Parathyroid adenoma (tissue), 2 donors: ENCODE data around the gene FOXI2.

Experiments used
- H2AFZ ChIP-seq: fragments of 300-600 bp; sonication (generic); one replicate; pipeline ENCODE4 v1.7.0; 2017; ENCODE audit warnings: antibody characterized with exemption, mild to moderate bottlenecking
- H3K27ac ChIP-seq: fragments of 300-600 bp; sonication (generic); one replicate; pipeline ENCODE4 v1.7.0; 2017
- H3K27me3 ChIP-seq: fragments of 300-600 bp; sonication (generic); one replicate; pipeline ENCODE4 v1.7.0; 2017; ENCODE audit warnings: low read length; ENCODE audit not compliant: control insufficient read depth, insufficient read depth
- H3K36me3 ChIP-seq: fragments of 300-600 bp; sonication (generic); one replicate; pipeline ENCODE4 v1.7.0; 2017; ENCODE audit warnings: low read length; ENCODE audit not compliant: control insufficient read depth, insufficient read depth
- H3K4me1 ChIP-seq: fragments of 300-600 bp; sonication (generic); one replicate; pipeline ENCODE4 v1.7.0; 2017; ENCODE audit warnings: control low read depth
- H3K4me2 ChIP-seq: fragments of 300-600 bp; sonication (generic); one replicate; pipeline ENCODE4 v1.7.0; 2017; ENCODE audit warnings: low read length
- H3K4me3 ChIP-seq: fragments of 300-600 bp; sonication (generic); one replicate; pipeline ENCODE4 v1.7.0; 2017; ENCODE audit warnings: low read depth, low read length
- H3K79me2 ChIP-seq: fragments of 300-600 bp; sonication (generic); one replicate; pipeline ENCODE4 v1.7.0; 2017; ENCODE audit warnings: control low read depth
- H3K9ac ChIP-seq: fragments of 300-600 bp; sonication (generic); one replicate; pipeline ENCODE4 v1.7.0; 2017; ENCODE audit warnings: mild to moderate bottlenecking
- H3K9me3 ChIP-seq: fragments of 300-600 bp; sonication (generic); one replicate; pipeline ENCODE4 v1.7.0; 2017; ENCODE audit warnings: low read length; ENCODE audit not compliant: control insufficient read depth
- CTCF ChIP-seq: fragments of 300-600 bp; sonication (generic); IDR thresholded peaks from one replicate; pipeline ENCODE4 v1.7.0; 2017; ENCODE audit warnings: antibody characterized with exemption, mild to moderate bottlenecking
- donor health status: primary hyperparathyroidism.

FOXI2 gene

GRCh38 chr10:127735723-127736221 lies 1.2 kb upstream of the FOXI2 start:
- H2AFZ ChIP-seq: no peak overlapping the region
- no peaks in the 10 kb centered on the region for H3K4me1 ChIP-seq
- H3K27ac ChIP-seq: no peak overlapping the region
- H3K9me3 ChIP-seq: no peaks in the 10 kb centered on the region
- no peak overlapping the region for H3K4me3 ChIP-seq
- H3K9ac ChIP-seq: no peak overlapping the region
- peak overlapping the region; percentile 22 for H3K4me2 ChIP-seq
- no peak for TF ChIP-seq CTCF
- H3K79me2 ChIP-seq: no peaks in the 10 kb centered on the region
- peaks cover 6% of the 10 kb centered on the region for H3K27me3 ChIP-seq
- no peaks in the 10 kb centered on the region for H3K36me3 ChIP-seq

DNA sequence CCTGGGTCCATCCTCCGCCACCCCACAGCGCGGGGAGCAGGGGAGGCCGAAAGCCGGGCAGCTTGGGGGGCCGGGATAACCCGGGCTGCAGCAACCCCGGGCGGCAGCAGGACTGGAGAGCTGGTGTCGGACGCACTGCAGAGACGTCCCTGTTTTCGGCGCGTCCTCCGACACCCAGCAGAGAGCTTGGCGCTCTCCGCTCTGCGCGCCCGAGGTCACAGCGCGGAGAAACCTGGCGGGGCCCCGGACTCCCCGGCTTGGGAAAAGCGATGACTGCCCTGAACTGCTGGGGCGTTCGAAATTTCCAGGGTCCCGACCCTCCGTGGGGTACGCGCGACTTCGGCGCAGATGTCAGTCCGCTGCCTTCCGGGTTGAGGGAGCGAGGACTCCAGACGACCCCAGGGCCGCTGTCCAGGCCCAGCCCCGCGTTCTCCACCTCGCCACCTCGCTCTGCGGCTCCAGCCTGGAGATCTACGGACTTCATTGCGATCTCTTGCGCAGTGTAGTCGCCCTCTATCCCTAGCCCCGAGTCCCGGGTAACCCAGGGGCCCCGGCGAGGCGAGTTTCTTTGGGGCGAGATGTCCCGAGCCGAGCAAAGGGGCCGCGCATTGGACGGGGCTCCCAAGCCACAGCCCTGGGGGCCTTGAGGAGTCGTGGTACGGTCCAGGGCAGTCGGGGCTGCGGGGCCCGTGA lies 617 bp upstream of the FOXI2 start:
- Histone ChIP-seq H3K4me2 (peak overlapping the region; percentile 22), H3K79me2 (no peaks in the 10 kb centered on the region), H3K4me3 (no peak overlapping the region), H2AFZ (no peak overlapping the region), H3K9me3 (no peaks in the 10 kb centered on the region), H3K9ac (no peak overlapping the region), H3K36me3 (no peaks in the 10 kb centered on the region), H3K4me1 (no peaks in the 10 kb centered on the region), H3K27me3 (peaks cover 6% of the 10 kb centered on the region), H3K27ac (no peak overlapping the region)
- no peak for TF ChIP-seq CTCF

GRCh38 chr10:127737563-127738511 lies 852 bp downstream of the FOXI2 start:
- H2AFZ ChIP-seq: no peak overlapping the region
- H3K9me3 ChIP-seq: no peaks in the 10 kb centered on the region
- H3K27ac ChIP-seq: no peak overlapping the region
- peaks cover 6% of the 10 kb centered on the region for H3K27me3 ChIP-seq
- no peak for TF ChIP-seq CTCF
- peak overlapping the region; percentile 22 for H3K4me3 ChIP-seq
- H3K4me1 ChIP-seq: no peaks in the 10 kb centered on the region
- H3K4me2 ChIP-seq: peak overlapping the region; percentile 61
- no peaks in the 10 kb centered on the region for H3K79me2 ChIP-seq
- H3K36me3 ChIP-seq: no peaks in the 10 kb centered on the region
- no peak overlapping the region for H3K9ac ChIP-seq

- Histone ChIP-seq H3K36me3 (no peaks in the 10 kb centered on the region), H3K4me2 (peak overlapping the region; percentile 61), H3K9me3 (no peaks in the 10 kb centered on the region), H3K79me2 (no peaks in the 10 kb centered on the region), H3K27ac (no peak overlapping the region), H2AFZ (no peak overlapping the region), H3K4me1 (no peaks in the 10 kb centered on the region), H3K27me3 (peaks cover 6% of the 10 kb centered on the region), H3K9ac (no peak overlapping the region), H3K4me3 (peak overlapping the region; percentile 5)
- TF ChIP-seq CTCF: no peak
Measured at GRCh38 chr10:127738512-127739424, 1.8 kb downstream of the FOXI2 start.
